Endodermal cell (in vitro differentiated cells): Measurements from ENCODE around the gene CARD11. TPM values are rescaled to one million over a fixed set of nuclear protein-coding genes. Genes with fewer than 3 reads are reported as not detected.

Experiments
- DNase-seq: peaks from one replicate; pipeline ENCODE4 v3.0.0-alpha.2; 2017
- H3K27ac ChIP-seq: 2 replicates; pipeline ENCODE4 v1.5.1; 2013; ENCODE audit warnings: mild to moderate bottlenecking, low read depth, low read length, moderate library complexity
- H3K27me3 ChIP-seq: 2 replicates; pipeline ENCODE4 v1.6.1; 2013; ENCODE audit warnings: mild to moderate bottlenecking, low read length, moderate library complexity; ENCODE audit not compliant: insufficient read depth, control insufficient read depth, poor library complexity, severe bottlenecking
- H3K36me3 ChIP-seq: 2 replicates; pipeline ENCODE4 v1.7.0; 2013; ENCODE audit warnings: mild to moderate bottlenecking, low read length, moderate library complexity; ENCODE audit not compliant: control insufficient read depth, insufficient read depth
- H3K4me1 ChIP-seq: one replicate; pipeline ENCODE4 v1.7.0; 2013; ENCODE audit warnings: low read length; ENCODE audit not compliant: control insufficient read depth, insufficient read depth
- H3K4me3 ChIP-seq: 2 replicates; pipeline ENCODE4 v1.5.1; 2013; ENCODE audit warnings: mild to moderate bottlenecking, low read length, moderate library complexity
- H3K9ac ChIP-seq: 2 replicates; pipeline ENCODE4 v1.6.1; 2013; ENCODE audit warnings: mild to moderate bottlenecking, low read length, moderate library complexity; ENCODE audit not compliant: poor library complexity, severe bottlenecking; ENCODE audit errors: extremely low read depth
- H3K9me3 ChIP-seq: 2 replicates; pipeline ENCODE4 v1.6.1; 2013; ENCODE audit warnings: mild to moderate bottlenecking, low read length, moderate library complexity; ENCODE audit not compliant: control insufficient read depth
- H3K27ac Mint-ChIP-seq: 2 replicates; pipeline ENCODE4 v1.8.0; 2020; ENCODE audit warnings: mixed read lengths
- H3K27me3 Mint-ChIP-seq: 2 replicates; pipeline ENCODE4 v1.8.0; 2021; ENCODE audit warnings: mild to moderate bottlenecking, mixed read lengths; ENCODE audit not compliant: insufficient read depth
- H3K36me3 Mint-ChIP-seq: 2 replicates; pipeline ENCODE4 v1.8.0; 2020; ENCODE audit warnings: low read depth, mixed read lengths
- H3K4me1 Mint-ChIP-seq: 2 replicates; pipeline ENCODE4 v1.8.0; 2020; ENCODE audit warnings: mixed read lengths
- H3K4me3 Mint-ChIP-seq: 2 replicates; pipeline ENCODE4 v1.8.0; 2020; ENCODE audit warnings: mild to moderate bottlenecking, moderate library complexity, mixed read lengths
- H3K9me3 Mint-ChIP-seq: 2 replicates; pipeline ENCODE4 v1.8.0; 2020; ENCODE audit warnings: mild to moderate bottlenecking, mixed read lengths
- CTCF ChIP-seq: fragments of 200-600 bp; sonication (generic); conservative IDR thresholded peaks from 2 replicates; pipeline ENCODE4 v1.5.0; 2021; ENCODE audit warnings: antibody characterized with exemption, mild to moderate bottlenecking
- WGBS, 2 experiments: methylation state at CpG; one replicate each; pipeline versions ENCODE4 v1.1.5 to v1.1.7; 2013; ENCODE audit warnings: missing lambda C conversion rate in 2 of 2, mixed read lengths in 1 of 2; ENCODE audit not compliant: insufficient coverage in 1 of 2, insufficient read length in 1 of 2; 5-methylcytosine and 5-hydroxymethylcytosine counted together
- total RNA-seq, 2 donors: library from RNA; stranded (reverse); fragmentation: NEBNext Ultra II Directional in 1 of 2; extraction: Animal tissue kit (Norgen Biotek cat#: 25700) in 1 of 2; gene quantifications; 2 replicates in 1 of 2; 3 replicates in 1 of 2; pipeline ENCODE4 v1.2.1, GENCODE V29; 2021

Gene CARD11
- total RNA-seq, 2 donors from 2014 or later = 7.2 to 10.8 TPM

GRCh38 chr7:2972835-2973161 lies 70.9 kb downstream of the CARD11 start:
- Mint-ChIP-seq H3K4me1 (no peaks in the 10 kb centered on the region), H3K4me3 (no peak overlapping the region), H3K27ac (no peak overlapping the region), H3K9me3 (no peaks in the 10 kb centered on the region), H3K36me3 (no peaks in the 10 kb centered on the region), H3K27me3 (no peaks in the 10 kb centered on the region)
- Histone ChIP-seq H3K9ac (no peak overlapping the region), H3K4me1 (no peaks in the 10 kb centered on the region), H3K27ac (no peak overlapping the region), H3K9me3 (peaks cover 14% of the 10 kb centered on the region), H3K36me3 (no peaks in the 10 kb centered on the region), H3K4me3 (no peak overlapping the region), H3K27me3 (no peaks in the 10 kb centered on the region)
- DNase-seq = peak; percentile 11
- TF ChIP-seq CTCF = no peak
- 93 to 100% methylated on average over 3 to 10 of the region's 10 CpGs for WGBS, 2 experiments

DNA sequence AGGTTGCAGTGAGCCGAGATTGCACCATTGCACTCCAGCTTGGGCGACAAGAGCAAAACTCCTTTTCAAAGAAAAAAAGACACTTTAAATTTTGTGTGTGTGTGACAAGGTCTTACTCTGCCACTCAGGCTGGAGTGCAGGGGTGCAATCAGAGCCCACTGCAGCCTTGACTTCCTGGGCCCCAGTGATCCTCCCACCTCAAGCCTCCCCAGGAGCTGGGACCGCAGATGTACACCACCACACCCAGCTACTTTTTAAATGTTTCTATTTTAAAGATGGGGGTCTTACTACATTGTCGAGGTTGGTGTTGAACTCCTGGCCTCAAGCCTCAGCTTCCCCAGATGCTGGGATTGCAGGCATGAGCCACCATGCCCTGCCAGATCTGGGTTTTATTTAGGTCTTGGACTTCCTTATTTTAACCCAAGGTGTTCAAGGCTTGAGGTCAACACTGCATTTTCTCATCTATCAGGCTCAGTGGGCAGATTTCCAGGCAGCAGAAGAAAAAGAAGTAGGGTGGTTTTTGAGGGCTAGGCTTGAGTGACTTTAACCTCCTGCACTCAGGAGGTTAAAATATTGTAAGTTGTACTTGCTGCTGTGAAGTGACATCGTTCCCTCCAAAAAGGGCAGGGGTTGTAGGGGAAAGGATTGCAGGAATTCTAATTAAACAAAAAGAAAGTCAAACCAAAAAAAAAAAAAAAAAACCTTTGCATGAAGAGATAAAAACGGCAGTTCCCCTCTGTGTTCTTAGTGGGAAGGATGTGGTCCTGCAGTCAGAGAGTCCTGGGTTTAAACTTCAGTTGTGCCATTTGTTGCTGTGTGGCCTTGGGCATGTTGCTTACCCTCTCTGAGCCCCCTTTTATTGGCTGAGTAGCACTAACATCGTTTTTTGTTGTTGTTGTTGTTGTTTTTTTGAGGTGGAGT lies 71.5 kb downstream of the CARD11 start:
- H3K27ac ChIP-seq = no peak overlapping the region
- TF ChIP-seq CTCF = no peak
- no peak overlapping the region for H3K9ac ChIP-seq
- H3K9me3 Mint-ChIP-seq = peaks cover 3% of the 10 kb centered on the region
- peaks cover 4% of the 10 kb centered on the region for H3K4me1 Mint-ChIP-seq
- H3K27ac Mint-ChIP-seq = no peak overlapping the region
- no peaks in the 10 kb centered on the region for H3K27me3 Mint-ChIP-seq
- H3K4me3 Mint-ChIP-seq = no peak overlapping the region
- no peaks in the 10 kb centered on the region for H3K36me3 ChIP-seq
- DNase-seq = peak; percentile 5
- H3K4me3 ChIP-seq = no peak overlapping the region
- WGBS, 2 experiments = 92% methylated on average over 2 to 6 of the region's 7 CpGs
- no peaks in the 10 kb centered on the region for H3K4me1 ChIP-seq
- H3K27me3 ChIP-seq = no peaks in the 10 kb centered on the region
- H3K9me3 ChIP-seq = peaks cover 14% of the 10 kb centered on the region
- peaks cover 1% of the 10 kb centered on the region for H3K36me3 Mint-ChIP-seq

GRCh38 chr7:2970861-2971260 lies 72.8 kb downstream of the CARD11 start:
- peak; percentile 31 for DNase-seq
- H3K27me3 ChIP-seq = no peaks in the 10 kb centered on the region
- Mint-ChIP-seq H3K27me3 (no peaks in the 10 kb centered on the region), H3K4me1 (peaks cover 4% of the 10 kb centered on the region), H3K4me3 (no peak overlapping the region), H3K27ac (no peak overlapping the region), H3K36me3 (peaks cover 1% of the 10 kb centered on the region), H3K9me3 (peaks cover 12% of the 10 kb centered on the region)
- TF ChIP-seq CTCF = no peak
- no peak overlapping the region for H3K4me3 ChIP-seq
- no peaks in the 10 kb centered on the region for H3K36me3 ChIP-seq
- peaks cover 23% of the 10 kb centered on the region for H3K9me3 ChIP-seq
- no peak overlapping the region for H3K27ac ChIP-seq
- H3K4me1 ChIP-seq = no peaks in the 10 kb centered on the region
- WGBS, 2 experiments = 91 to 94% methylated on average over 11 of the region's 11 CpGs
- no peak overlapping the region for H3K9ac ChIP-seq
